GM19397 (cell line): ENCODE measurements around the gene MED12.

Experiments used
- ATAC-seq: cut with Tn5 transposase; IDR thresholded peaks from one replicate; pipeline ENCODE4 v1.9.1; 2021; ENCODE audit warnings: mild to moderate bottlenecking, moderate library complexity; ENCODE audit not compliant: unreplicated experiment

MED12 gene

DNA sequence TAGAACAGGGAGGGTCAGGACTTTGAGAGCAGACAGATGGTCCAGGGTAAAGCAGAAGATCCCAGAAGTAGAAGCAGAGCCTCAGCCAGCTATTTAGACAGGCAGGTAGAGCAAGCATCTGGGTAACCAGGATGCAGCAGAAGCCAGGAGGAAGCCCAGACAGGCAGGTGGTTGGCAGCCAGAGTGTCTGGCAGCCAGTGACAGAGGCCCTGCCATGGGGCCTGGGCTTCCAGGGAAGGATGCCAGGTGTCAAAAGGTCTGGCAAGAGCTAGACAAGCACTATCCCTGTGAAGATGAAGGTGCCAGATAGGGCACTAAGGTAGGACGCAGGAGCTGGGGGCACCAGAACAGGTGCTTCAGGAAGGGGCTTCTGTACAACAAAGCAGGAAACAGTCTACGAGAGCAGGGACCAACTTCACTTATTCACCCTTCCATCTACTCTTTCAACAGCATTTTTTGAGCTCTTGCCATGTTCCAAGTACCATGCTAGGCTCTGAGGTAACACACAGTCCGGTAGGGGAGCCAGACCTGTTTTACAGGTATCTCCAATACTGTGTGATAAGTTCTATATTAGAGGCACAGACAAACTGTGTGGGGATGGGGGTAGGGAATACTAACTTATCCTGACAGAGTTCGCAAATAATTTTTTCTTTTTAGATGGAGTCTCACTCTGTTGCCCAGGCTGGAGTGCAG, 66.6 kb downstream of the MED12 start:
- ATAC-seq, result no peak

DNA sequence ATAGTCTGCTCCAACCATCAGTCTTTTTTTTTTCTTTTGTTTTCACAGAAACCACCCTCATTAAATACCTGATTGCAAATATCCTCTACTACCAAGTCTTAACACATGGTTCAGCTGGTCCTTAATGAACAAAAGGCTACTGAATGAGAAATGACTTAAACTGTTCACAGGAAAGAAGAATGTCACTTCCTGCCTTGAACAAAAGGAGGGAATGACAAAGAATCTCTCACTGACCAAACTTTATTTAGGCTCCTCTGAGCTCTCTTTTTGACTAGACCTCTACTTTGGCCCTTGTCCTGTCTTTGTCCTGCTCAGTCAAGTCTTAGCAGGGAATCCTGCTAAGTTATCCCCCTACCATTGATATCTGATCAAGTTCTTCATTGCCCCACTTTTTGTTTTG, 72.9 kb downstream of the MED12 start:
- no peak for ATAC-seq
